Limb (tissue), 2 donors: ENCODE results near the gene NOS3.
"Not testable (repeated sequence)": the region's sequence is repeated elsewhere in the genome, so short reads cannot be mapped to it uniquely, and the experiment has no call there.

Source experiments
- DNase-seq, 2 donors: peaks; one replicate each; pipeline ENCODE4 v3.0.0-alpha.2; 2016; ENCODE audit errors: extremely low spot score in 2 of 2

The NOS3 gene

DNA sequence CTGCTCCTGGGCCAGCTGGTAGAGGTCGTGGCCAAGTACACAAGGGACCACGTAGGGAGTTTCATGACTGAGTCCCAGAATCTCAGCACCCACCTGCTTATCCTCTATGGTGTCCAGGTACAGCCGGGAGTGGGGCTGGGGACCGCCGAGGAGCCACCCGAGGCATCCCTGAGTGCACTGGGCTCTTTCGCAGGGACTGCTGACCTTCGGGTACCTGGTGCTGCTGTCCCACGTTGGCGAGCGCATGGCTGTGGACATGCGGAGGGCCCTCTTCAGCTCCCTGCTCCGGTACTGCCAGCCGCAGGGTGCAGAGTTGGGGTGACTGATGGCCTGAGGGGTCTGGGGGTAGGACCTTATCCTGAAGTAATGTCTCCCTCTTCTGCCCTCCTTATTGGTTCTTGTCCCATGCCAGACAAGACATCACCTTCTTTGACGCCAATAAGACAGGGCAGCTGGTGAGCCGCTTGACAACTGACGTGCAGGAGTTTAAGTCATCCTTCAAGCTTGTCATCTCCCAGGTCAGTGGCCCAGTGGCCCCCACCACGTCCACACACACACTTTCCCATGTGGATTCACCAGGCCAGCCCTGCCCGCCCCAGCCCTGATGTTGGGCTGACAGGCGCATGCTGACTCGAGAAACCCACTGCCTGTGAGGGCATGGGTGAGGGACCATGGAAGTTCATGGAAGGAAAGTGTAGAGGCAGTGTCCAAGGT lies 43.7 kb downstream of the NOS3 start:
- no peak for DNase-seq

DNA sequence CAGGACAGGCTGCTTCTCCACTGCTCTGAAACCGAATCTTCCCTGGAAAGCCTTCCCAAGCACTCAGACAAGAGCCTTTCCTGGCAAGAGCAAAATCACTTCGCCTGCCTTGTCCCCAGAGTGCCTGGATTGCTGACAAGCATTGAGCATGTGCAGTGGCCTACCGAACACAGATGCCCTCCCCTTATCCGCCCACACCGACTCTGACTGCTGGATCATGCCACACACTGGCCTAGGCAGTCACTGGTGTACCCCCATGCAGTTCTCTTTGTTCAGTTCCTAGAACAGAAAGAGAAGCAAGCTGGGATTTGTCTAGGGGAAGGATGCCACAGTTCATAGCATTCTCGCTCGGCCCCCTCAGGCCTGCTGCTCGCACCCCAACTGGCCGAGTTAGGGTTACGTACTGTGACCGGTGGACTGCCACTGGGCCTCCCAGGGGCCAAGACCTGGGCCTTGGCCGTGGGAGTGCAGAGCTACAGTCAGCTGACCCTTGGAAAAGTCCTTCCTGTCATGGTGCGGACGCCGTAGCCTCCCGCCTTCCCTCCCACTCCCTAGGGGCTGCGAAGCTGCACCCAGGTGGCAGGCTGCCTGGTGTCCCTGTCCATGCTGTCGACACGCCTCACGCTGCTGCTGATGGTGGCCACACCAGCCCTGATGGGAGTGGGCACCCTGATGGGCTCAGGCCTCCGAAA lies 44.4 kb downstream of the NOS3 start:
- DNase-seq, result no peak

DNA sequence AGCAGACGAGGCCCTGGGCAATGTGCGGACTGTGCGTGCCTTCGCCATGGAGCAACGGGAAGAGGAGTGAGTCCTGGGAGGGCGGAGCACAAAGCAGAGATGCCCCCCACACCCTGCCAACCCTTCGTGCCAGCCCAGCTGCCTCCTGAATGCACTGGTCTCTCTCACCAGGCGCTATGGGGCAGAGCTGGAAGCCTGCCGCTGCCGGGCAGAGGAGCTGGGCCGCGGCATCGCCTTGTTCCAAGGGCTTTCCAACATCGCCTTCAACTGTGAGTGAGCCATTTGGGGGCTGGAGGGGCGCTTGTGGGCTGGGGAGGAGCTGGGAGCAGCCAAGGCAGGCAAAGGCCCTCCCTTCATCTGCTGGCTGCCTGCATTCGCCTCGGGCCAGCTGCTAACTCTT lies 45.1 kb downstream of the NOS3 start:
- DNase-seq, result no peak

DNA sequence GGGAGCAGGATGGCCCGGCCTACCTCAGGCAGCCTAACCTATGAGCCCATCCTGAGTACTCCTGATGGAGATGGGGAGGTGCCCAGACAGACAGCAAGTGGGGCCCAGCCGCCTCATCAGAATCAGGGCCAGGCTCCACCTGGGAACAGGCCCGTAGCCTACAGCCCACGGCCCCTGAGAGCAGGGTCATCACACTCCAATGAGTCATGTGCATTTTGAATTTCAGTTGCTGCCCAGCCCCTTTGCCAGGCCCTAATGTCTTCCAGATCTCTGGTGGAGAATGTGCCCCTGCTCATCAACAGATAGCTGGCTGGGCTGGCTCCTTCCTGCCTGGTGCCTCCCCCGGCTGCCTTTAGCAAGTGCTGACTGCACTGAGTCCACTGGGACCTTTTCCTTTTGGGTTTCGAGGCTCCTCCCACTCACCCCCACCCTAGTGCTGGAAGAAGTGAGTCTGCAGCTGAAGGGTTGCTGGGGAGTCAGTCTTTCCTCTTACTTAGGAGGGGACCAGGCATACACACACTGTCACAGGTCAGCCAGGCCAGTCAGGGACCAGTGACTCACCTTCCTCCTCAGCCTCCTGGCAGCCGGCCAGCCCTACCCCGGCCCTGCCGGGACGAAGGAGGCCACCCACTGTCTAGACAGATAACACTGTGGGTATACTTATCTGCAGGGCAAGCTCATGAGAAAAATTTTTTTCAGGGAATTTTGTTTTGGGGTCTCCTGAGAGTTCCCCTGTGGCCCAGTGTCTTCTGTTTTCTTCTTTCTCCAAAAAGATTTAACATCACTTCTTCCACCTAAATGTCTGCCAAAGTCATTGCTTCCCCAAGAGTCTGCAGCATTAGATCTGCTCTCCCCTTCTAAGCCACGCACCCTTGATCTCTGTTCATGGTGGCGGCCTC lies 48.4 kb downstream of the NOS3 start:
- no peak for DNase-seq

DNA sequence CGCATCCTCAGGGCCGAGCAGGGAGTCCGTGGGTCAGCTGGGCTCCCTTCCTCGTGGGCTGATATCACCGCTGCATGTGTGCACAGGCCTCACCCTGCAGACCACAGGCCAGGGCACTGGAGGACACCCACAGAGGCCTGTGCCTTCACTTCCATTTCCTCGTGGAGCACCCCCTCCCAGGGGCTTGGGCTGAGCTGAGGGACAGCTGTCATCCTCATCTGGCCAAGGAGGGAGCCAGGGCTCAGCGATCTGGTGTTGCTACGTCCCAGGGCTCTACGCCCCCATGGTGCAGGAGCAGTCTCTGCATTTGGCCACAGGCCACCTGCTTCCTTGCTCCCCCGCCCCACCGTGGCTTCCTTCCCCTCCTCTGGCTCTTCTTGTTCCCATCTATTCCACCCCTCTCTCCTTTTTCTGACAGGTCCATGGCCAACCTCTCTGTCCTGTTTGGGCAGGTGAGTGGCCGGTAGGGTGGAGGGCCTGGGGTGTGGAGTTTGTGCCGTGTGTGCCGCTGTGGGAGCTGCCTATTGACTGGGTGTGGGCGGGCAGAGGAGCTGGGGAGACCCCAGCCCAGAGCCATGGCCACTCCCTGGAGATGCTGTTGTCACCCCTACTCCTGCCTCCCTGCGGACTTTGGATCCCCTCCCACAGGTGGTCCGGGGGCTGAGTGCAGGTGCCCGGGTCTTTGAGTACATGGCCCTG lies 49.2 kb downstream of the NOS3 start:
- no peak for DNase-seq

DNA sequence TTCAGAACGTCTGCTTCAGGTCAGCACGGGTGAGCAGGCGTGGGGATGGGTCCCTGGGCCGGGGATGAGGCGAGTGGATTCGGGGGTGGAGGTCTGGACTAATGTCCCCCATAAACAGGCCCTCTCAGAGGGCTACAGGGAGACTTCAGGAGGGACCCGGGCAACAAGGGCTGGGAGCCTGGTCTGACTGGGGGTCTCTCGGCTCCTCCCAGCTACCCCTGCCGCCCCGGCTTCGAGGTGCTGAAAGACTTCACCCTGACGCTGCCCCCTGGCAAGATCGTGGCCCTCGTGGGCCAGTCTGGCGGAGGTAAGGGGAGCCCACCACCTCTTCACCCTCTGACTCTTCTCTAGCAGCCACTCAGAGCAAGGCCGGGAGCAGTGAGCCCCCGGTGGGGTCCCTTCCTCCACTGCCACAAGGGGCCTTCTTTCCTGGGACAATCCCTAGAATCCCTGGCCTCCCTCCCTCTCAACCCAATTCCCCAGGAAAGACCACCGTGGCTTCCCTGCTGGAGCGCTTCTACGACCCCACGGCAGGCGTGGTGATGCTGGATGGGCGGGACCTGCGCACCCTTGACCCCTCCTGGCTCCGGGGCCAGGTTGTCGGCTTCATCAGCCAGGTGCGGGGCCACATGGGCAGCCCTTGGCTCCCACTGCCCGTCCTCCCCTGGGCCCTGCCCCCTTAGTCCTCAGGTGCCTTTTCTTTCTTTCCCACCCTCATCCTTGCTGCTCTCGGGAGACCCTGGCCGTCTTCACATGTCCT lies 50.0 kb downstream of the NOS3 start:
- no peak for DNase-seq

DNA sequence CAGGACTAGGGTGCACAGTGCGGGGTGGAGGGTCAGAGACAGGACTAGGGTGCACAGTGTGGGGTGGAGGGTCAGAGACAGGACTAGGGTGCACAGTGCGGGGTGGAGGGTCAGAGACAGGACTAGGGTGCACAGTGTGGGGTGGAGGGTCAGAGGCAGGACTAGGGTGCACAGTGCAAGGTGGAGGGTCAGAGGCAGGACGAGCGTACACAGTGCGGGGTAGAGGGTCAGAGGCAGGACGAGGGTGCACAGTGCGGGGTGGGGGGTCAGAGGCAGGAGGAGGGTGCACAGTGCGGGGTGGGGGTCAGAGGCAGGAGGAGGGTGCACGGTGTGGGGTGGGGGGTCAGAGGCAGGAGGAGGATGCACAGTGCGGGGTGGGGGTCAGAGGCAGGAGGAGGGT lies 52.6 kb downstream of the NOS3 start:
- DNase-seq, result not testable (repeated sequence)

DNA sequence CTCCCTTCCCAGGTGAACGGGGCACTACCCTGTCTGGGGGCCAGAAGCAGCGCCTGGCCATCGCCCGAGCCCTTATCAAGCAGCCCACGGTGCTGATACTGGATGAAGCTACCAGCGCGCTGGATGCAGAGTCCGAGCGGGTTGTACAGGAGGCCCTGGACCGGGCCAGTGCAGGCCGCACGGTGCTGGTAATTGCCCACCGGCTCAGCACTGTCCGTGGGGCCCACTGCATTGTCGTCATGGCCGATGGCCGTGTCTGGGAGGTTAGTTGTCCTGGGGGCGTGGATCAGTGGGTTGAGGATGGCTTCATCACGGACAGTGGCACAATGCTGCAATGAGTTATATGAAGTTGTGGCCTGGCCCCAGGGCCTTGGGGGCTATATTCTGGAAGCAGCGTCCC lies 53.1 kb downstream of the NOS3 start:
- DNase-seq, result no peak

DNA sequence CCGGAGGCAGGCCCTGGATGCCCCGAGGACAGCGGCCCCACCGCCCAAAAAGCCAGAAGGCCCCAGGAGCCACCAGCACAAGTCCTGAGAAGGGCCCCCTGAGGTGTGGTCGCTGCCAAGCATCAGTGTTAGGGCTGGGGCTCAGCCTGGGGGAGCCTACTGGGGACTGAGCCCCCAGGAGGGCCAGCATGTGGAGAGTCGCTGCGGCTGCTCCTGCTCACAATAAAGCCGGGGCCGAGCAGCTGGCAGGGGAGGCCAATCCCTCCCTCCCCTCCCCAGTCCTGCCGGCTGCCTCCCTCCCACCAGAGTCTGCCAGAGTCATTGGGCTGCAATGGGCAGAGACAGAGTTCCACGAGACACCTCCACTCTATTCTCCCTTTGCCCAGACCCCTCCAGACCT lies 54.4 kb downstream of the NOS3 start:
- DNase-seq, result no peak

DNA sequence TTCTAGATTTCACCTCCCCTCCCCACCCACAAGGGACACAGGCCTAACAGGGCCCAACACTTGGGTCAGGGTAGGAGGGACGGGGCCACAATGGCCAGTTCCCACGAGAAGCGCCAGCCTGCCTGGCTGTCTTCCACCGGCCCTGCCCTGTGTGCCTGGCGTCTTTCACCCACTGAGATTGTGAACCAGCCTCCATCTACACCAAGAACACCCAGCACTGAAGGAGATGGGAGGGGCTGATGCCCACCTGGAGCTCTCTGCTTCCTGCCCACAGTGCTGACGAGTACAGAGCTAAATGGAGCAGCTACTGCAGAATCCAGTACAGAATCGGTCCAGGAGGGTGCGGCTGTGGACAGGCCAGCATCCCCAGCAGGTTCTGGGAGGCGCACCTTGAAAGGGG lies 55.1 kb downstream of the NOS3 start:
- DNase-seq, result no peak

DNA sequence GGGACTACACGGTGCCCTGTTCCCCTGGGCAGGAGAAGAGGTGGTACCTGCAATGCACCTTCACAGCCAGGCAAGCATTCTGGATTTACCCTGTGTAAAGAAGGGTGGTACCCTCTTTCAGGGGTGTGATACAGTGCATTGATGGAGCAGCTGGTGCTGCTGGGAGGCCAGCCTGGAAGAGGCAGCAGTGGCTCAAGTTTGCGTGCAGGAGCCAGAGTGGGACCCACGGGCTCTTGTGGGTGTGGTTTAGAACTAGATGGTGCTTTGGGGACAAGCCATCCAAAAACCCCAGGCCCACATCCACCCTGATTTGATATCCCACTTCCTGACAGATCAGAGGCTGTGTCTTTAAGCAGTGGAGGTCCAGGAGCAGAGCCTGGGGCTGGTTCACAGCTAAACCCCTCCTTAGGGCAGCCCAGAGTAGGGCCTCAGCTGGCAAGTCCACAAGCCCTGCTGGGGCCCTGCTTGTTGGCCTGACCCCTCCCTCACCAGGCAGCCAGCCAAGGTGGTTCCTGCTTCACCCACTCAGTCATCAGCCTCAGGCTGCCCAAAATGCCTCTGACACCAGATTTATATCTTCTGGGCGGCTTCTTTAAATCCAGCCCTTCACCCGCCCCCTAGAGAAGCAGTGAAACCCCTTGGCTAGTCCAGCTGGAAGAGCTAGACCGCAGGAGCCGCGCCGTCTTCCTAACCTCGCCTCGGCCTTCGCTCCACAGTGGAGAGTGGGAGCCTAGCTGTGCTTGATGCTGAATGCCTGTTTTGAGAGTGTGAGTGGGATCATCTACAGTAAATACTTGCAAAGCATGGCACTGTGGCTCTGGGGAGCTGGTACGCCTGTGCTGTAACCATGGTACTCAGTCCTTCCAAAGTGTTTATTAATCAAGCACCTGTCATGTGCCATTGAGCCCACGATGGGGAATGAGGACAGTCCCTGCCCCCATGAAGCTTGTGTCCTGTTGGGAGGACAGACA lies 56.1 kb downstream of the NOS3 start:
- DNase-seq, result peak in 1 of 2 donors; percentile 76

DNA sequence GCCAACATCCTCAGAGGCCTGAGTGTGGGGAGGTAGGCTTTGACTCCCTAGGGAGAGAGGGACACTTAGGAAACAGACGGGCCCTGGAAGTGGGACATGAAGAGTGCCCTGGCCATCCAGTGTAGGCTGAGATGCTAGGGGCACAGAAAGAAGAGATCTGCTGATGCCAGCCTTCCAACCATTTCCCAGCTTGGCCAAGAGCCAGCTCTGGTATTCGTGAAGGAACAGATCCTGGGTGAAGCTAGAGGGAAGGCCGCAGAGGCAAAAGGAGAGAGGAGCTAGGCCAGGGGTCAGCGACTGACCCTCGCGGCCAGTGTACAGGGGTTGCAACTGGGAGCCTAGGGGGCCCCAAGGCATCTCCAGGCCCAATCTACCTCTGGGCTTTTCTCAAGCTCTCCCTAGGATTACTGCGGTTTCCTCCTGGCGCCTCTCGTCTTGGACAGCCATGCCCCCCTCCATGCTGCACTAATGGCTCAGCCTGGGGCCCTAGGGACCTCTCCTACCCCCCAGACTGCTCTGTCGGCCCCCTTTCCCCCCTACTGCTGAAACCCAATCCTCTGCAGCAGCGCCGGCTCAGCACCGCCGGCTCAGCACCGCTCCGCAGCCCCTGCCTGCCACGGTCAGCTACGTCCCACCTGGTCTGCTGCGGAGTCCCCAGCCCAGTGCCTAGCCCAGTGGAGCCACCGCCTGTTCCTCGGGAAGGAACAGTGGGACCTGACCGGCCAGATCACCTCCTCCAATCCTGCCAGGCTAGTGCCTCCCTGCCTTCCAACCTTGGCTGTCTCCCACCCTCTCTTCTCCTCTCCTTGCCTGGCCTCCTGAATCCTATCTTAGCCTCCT lies 57.4 kb downstream of the NOS3 start, which contains the start of gene ASIC3:
Gene ASIC3 (plus strand): TSS at position 556 of the 840 bp plus-strand sequence. CDS start 355 bp downstream, outside the sequence.
- no peak for DNase-seq

DNA sequence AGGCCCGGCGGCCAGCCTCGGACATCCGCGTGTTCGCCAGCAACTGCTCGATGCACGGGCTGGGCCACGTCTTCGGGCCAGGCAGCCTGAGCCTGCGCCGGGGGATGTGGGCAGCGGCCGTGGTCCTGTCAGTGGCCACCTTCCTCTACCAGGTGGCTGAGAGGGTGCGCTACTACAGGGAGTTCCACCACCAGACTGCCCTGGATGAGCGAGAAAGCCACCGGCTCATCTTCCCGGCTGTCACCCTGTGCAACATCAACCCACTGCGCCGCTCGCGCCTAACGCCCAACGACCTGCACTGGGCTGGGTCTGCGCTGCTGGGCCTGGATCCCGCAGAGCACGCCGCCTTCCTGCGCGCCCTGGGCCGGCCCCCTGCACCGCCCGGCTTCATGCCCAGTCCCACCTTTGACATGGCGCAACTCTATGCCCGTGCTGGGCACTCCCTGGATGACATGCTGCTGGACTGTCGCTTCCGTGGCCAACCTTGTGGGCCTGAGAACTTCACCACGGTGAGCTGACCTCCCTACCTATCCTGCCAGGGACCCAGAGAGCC lies 58.2 kb downstream of the NOS3 start:
- no peak for DNase-seq

DNA sequence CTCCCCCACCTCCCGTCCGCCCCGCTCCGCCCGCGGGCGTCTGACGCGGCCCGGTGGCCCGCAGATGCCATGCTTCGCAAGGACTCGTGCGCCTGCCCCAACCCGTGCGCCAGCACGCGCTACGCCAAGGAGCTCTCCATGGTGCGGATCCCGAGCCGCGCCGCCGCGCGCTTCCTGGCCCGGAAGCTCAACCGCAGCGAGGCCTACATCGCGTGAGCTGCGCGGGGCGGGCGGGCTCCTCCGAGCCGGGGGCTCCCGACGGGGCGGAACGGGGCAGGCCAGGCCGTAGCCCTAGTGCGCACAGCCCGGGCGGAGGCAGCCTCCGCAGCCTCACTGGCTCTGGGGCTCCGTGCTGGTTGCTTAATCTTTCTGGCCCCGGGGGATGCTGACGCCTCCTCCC lies 60.3 kb downstream of the NOS3 start:
- DNase-seq, result peak in 1 of 2 donors; percentile 85

DNA sequence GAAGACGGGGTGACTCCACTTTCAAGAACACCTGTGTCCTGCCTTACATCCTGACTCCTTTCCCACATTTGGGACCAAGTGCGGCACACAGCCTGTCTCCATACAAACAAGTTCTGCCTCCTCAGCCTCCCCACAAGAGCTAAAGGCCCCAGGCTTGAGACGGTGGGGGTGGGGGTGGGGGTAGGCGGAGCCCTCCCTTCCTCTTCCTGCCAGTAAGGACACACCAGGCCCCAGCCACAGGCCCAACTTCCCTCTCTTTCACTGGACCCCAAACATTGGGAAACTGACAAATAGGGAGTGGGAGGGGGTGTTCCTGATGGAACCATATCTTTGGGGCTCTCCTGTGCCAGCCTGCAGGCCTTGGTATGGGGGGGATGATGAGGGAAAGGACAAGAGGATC lies 62.3 kb downstream of the NOS3 start:
- DNase-seq, result no peak

DNA sequence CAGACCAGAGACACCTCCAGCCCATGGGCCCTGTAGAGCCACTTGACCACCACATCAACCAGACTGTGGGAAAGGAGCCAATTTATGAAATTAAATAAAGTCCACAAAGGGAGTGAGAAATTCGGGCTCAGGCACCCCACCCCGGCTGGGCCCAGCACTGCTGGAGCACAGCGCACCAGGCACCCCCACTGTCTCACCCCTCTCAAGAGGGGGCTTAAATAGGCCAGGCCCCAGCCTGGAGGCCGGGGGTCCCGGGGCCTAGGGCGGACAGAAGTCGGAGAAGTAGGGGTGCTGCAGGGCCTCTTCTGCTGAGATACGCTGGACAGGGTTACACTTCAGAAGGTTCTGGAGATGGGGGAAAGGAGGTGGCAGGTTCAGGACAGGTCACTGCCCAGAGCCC lies 62.9 kb downstream of the NOS3 start:
- DNase-seq, result no peak

DNA sequence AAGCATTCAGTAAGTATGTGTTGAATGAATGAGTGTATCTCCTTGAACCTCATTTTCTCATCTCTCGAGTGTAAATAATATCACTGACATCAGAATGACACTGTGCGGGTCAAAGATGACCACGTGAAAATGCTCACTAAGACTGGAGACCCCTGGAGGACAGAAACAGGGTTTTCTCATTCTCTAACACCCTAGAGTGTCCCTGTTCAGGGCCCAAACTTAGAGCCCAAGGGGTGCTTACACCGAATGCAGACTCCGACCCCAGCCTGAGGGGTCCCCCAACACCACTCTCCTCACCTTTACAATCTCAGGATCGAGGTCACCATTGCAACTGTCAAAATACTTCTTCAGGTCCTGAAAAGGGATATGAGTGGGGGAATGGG lies 65.5 kb downstream of the NOS3 start:
- no peak for DNase-seq
